SK-N-SH (cell line): ENCODE data around the gene CCL22. TPM values are rescaled to one million over a fixed set of nuclear protein-coding genes. Genes with fewer than 3 reads are reported as not detected.

Experiments
- CTCF ChIA-PET: fragments of 300-600, 350-600 bp; formaldehyde crosslinking; extraction: SDS; loops from one replicate; lab custom pipeline; 2021; lab: Yijun Ruan, JAX
- POLR2A ChIA-PET: fragments of 350-600 bp; sonication (Branson Sonifier 250); formaldehyde crosslinking; extraction: SDS; loops from one replicate; lab custom pipeline; 2020; ENCODE audit warnings: antibody characterized with exemption, inconsistent platforms; lab: Yijun Ruan, JAX
- DNase-seq: peaks from one replicate; pipeline ENCODE4 v3.0.0; 2012
- H2AFZ ChIP-seq: fragments of 200-600 bp; sonication (generic); 2 replicates; pipeline ENCODE4 v1.8.1; 2016; ENCODE audit warnings: antibody characterized with exemption, mild to moderate bottlenecking, low read depth
- H3F3A ChIP-seq: fragments of 200-600 bp; sonication (generic); replicated peaks from 2 replicates; pipeline ENCODE3; 2016; ENCODE audit warnings: antibody characterized with exemption, mild to moderate bottlenecking; ENCODE audit not compliant: insufficient read depth
- H3K27ac ChIP-seq, 2 experiments: fragments of 200-500 bp in 1 of 2; fragments of 200-600 bp in 1 of 2; sonication (Bioruptor generic) in 1 of 2; sonication (generic), shearing (Covaris generic) in 1 of 2; 2 replicates each; pipeline versions ENCODE4 v1.5.1 to v1.6.1; 2014 to 2016; ENCODE audit warnings: low read depth in 2 of 2, inconsistent platforms in 1 of 2, low read length in 1 of 2, mild to moderate bottlenecking in 1 of 2, mixed read lengths in 1 of 2
- H3K27me3 ChIP-seq: fragments of 200-600 bp; sonication (generic), shearing (Covaris generic); 2 replicates; pipeline ENCODE4 v1.6.1; 2016; ENCODE audit warnings: mixed run types; ENCODE audit not compliant: insufficient read depth
- H3K36me3 ChIP-seq, 2 experiments: fragments of 200-500 bp in 1 of 2; fragments of 200-600 bp in 1 of 2; sonication (Bioruptor generic) in 1 of 2; sonication (generic) in 1 of 2; replicated peaks in 1 of 2; 2 replicates each; pipeline versions ENCODE3 to v1.5.1; 2014 to 2016; ENCODE audit warnings: low read length in 1 of 2, mild to moderate bottlenecking in 1 of 2; ENCODE audit not compliant: insufficient read depth in 2 of 2, control insufficient read depth in 1 of 2
- H3K4me1 ChIP-seq, 2 experiments: fragments of 200-500 bp in 1 of 2; fragments of 200-600 bp in 1 of 2; sonication (Bioruptor generic) in 1 of 2; sonication (generic), shearing (Covaris generic) in 1 of 2; 2 replicates each; pipeline versions ENCODE4 v1.5.1 to v1.6.1; 2014 to 2016; ENCODE audit warnings: low read depth in 1 of 2, low read length in 1 of 2, mixed run types in 1 of 2; ENCODE audit not compliant: insufficient read depth in 2 of 2, control insufficient read depth in 1 of 2
- H3K4me2 ChIP-seq: fragments of 200-600 bp; sonication (generic), shearing (Covaris generic); 2 replicates; pipeline ENCODE4 v1.6.1; 2017; ENCODE audit warnings: mixed run types
- H3K4me3 ChIP-seq, 2 experiments: fragments of 200-500 bp in 1 of 2; fragments of 200-600 bp in 1 of 2; sonication (Bioruptor generic) in 1 of 2; sonication (generic), shearing (Covaris generic) in 1 of 2; 2 replicates each; pipeline versions ENCODE4 v1.5.1 to v1.8.1; 2014 to 2016; ENCODE audit warnings: low read depth in 2 of 2, inconsistent platforms in 1 of 2, low read length in 1 of 2, mild to moderate bottlenecking in 1 of 2, mixed read lengths in 1 of 2, moderate library complexity in 1 of 2
- H3K79me2 ChIP-seq: fragments of 200-600 bp; sonication (generic); 2 replicates; pipeline ENCODE4 v1.8.1; 2017; ENCODE audit warnings: mild to moderate bottlenecking; ENCODE audit not compliant: insufficient read depth
- H3K9ac ChIP-seq: fragments of 200-600 bp; sonication (generic); 2 replicates; pipeline ENCODE4 v1.6.1; 2017; ENCODE audit warnings: mixed run types
- H3K9me2 ChIP-seq: fragments of 200-600 bp; sonication (generic); 2 replicates; pipeline ENCODE4 v1.6.1; 2017; ENCODE audit warnings: mixed run types
- H3K9me3 ChIP-seq: fragments of 200-600 bp; sonication (generic); 2 replicates; pipeline ENCODE4 v1.6.1; 2017; ENCODE audit warnings: mixed run types, mild to moderate bottlenecking, moderate library complexity
- H4K20me1 ChIP-seq: fragments of 200-600 bp; sonication (generic); 2 replicates; pipeline ENCODE4 v1.6.1; 2017; ENCODE audit warnings: mild to moderate bottlenecking, mixed run types; ENCODE audit not compliant: insufficient read depth
- ELF1 ChIP-seq: IDR thresholded peaks from 2 replicates; pipeline ENCODE4 v1.4.0; 2012
- EZH2phosphoT487 ChIP-seq: fragments of 200-600 bp; sonication (generic); IDR thresholded peaks from 2 replicates; pipeline ENCODE4 v1.6.1; 2017; ENCODE audit warnings: low read depth, mixed run types, mild to moderate bottlenecking, antibody characterized with exemption, moderate library complexity, borderline replicate concordance
- FOSL2 ChIP-seq: IDR thresholded peaks from 2 replicates; pipeline ENCODE4 v1.4.0; 2012; ENCODE audit warnings: low read depth, mild to moderate bottlenecking, moderate library complexity, borderline replicate concordance
- FOXJ3 ChIP-seq: sonication (generic); formaldehyde crosslinking; IDR thresholded peaks from 2 replicates; pipeline ENCODE4 v1.5.1; 2020; ENCODE audit warnings: mild to moderate bottlenecking, missing genetic modification reagents
- FOXM1 ChIP-seq: IDR thresholded peaks from 2 replicates; pipeline ENCODE4 v1.4.0; 2012; ENCODE audit warnings: low read depth, mild to moderate bottlenecking
- JUND ChIP-seq: IDR thresholded peaks from 2 replicates; pipeline ENCODE4 v1.4.0; 2012
- MEF2A ChIP-seq: IDR thresholded peaks from 2 replicates; pipeline ENCODE4 v1.4.0; 2012; ENCODE audit warnings: low read depth, borderline replicate concordance
- NFIC ChIP-seq: IDR thresholded peaks from 2 replicates; pipeline ENCODE4 v1.4.0; 2012; ENCODE audit warnings: borderline replicate concordance
- NRF1 ChIP-seq: IDR thresholded peaks from 2 replicates; pipeline ENCODE4 v1.6.1; 2012; ENCODE audit warnings: low read depth, mild to moderate bottlenecking, low read length
- YY1 ChIP-seq: IDR thresholded peaks from 2 replicates; pipeline ENCODE4 v1.4.0; 2012; ENCODE audit warnings: low read depth, mild to moderate bottlenecking
- WGBS: methylation state at CpG from one replicate; pipeline ENCODE4 v1.1.6; 2017; ENCODE audit warnings: low lambda C conversion rate; 5-methylcytosine and 5-hydroxymethylcytosine counted together
- polyA plus RNA-seq, 3 experiments: library from polyadenylated mRNA; depleted of rRNA; stranded (reverse); fragments of >200 nt; gene quantifications; 2 replicates each; pipeline ENCODE4 v1.2.3, GENCODE V29; 2012
- TF ChIP-seq, protein P1 (sequence below): fragments of 150-350 bp; IDR thresholded peaks from 2 replicates; pipeline ENCODE4 v1.6.1; 2017; ENCODE audit warnings: antibody characterized with exemption, low read length, low read depth, borderline replicate concordance
- TF ChIP-seq, protein P2 (sequence below): IDR thresholded peaks from 2 replicates; pipeline ENCODE4 v1.6.1; 2012; ENCODE audit warnings: mild to moderate bottlenecking, low read depth, low read length, moderate library complexity
- TF ChIP-seq, protein P3 (sequence below): IDR thresholded peaks from 2 replicates; pipeline ENCODE4 v1.4.0; 2012; ENCODE audit warnings: low read depth, borderline replicate concordance

Gene CCL22
- polyA plus RNA-seq, 1 of the 3 experiments (the other 2 are of a cell fraction) = not detected

GRCh38 chr16:57401943-57402640 lies 43.5 kb downstream of the CCL22 start:
- Histone ChIP-seq H3K4me3 (no peak overlapping the region), H3F3A (no peaks in the 10 kb centered on the region), H3K36me3 (no peaks in the 10 kb centered on the region), H3K9me3 (no peaks in the 10 kb centered on the region), H3K9me2 (no peaks in the 10 kb centered on the region), H4K20me1 (no peaks in the 10 kb centered on the region), H3K79me2 (no peaks in the 10 kb centered on the region), H3K27me3 (no peaks in the 10 kb centered on the region), H2AFZ (no peak overlapping the region), H3K9ac (no peak overlapping the region), H3K4me2 (no peak overlapping the region), H3K27ac (no peak overlapping the region), H3K4me1 (no peaks in the 10 kb centered on the region)
- peak; percentile 1 for DNase-seq
- POLR2A ChIA-PET = interaction anchor here (0.7 kb wide), 1 partner anchor 54 kb away, joined by 5 read pairs; no protein-coding TSS in a partner anchor
- CTCF ChIA-PET = interaction anchor here (0.9 to 1.9 kb wide), 2 partner anchors 15 to 102 kb away, joined by 6 to 8 read pairs; no protein-coding TSS in a partner anchor
- TF ChIP-seq, protein P1, sequence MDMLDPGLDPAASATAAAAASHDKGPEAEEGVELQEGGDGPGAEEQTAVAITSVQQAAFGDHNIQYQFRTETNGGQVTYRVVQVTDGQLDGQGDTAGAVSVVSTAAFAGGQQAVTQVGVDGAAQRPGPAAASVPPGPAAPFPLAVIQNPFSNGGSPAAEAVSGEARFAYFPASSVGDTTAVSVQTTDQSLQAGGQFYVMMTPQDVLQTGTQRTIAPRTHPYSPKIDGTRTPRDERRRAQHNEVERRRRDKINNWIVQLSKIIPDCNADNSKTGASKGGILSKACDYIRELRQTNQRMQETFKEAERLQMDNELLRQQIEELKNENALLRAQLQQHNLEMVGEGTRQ = no peak
- TF ChIP-seq, protein P2, sequence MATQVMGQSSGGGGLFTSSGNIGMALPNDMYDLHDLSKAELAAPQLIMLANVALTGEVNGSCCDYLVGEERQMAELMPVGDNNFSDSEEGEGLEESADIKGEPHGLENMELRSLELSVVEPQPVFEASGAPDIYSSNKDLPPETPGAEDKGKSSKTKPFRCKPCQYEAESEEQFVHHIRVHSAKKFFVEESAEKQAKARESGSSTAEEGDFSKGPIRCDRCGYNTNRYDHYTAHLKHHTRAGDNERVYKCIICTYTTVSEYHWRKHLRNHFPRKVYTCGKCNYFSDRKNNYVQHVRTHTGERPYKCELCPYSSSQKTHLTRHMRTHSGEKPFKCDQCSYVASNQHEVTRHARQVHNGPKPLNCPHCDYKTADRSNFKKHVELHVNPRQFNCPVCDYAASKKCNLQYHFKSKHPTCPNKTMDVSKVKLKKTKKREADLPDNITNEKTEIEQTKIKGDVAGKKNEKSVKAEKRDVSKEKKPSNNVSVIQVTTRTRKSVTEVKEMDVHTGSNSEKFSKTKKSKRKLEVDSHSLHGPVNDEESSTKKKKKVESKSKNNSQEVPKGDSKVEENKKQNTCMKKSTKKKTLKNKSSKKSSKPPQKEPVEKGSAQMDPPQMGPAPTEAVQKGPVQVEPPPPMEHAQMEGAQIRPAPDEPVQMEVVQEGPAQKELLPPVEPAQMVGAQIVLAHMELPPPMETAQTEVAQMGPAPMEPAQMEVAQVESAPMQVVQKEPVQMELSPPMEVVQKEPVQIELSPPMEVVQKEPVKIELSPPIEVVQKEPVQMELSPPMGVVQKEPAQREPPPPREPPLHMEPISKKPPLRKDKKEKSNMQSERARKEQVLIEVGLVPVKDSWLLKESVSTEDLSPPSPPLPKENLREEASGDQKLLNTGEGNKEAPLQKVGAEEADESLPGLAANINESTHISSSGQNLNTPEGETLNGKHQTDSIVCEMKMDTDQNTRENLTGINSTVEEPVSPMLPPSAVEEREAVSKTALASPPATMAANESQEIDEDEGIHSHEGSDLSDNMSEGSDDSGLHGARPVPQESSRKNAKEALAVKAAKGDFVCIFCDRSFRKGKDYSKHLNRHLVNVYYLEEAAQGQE = peak; percentile 84
- TF ChIP-seq ELF1 = no peak
- no CpG with 5 or more reads among the region's 7 CpGs for WGBS

GRCh38 chr16:57403965-57404817 lies 45.6 kb downstream of the CCL22 start, which contains the start of gene CCL17:
CCL17 (plus strand) TSS chr16:57404767; CDS start chr16:57413933, 9,166 bp downstream.
- no peak within 1 kb of the TSS for H3K27ac ChIP-seq
- no peaks in the 10 kb centered on the region for H3K9me3 ChIP-seq
- H4K20me1 ChIP-seq = no peaks in the 10 kb centered on the region
- H3K27me3 ChIP-seq = no peaks in the 10 kb centered on the region
- H3K9ac ChIP-seq = no peak within 1 kb of the TSS
- H3F3A ChIP-seq = no peaks in the 10 kb centered on the region
- no peak for DNase-seq
- no peak within 1 kb of the TSS for H3K4me2 ChIP-seq
- ChIA-PET CTCF (interaction anchor here (0.6 to 3.2 kb wide), 4 partner anchors 13 to 251 kb away, joined by 3 to 15 read pairs (median 6); no protein-coding TSS in a partner anchor), POLR2A (interaction anchor here (0.6 kb wide), 1 partner anchor 218 kb away, joined by 5 read pairs; the partner anchor contains the start of genes PSME3IP1 and RSPRY1)
- H3K4me3 ChIP-seq = no peak within 1 kb of the TSS
- H3K9me2 ChIP-seq = no peaks in the 10 kb centered on the region
- no peaks in the 10 kb centered on the region for H3K36me3 ChIP-seq
- 82% methylated on average over 17 of the region's 17 CpGs for WGBS
- no peaks in the 10 kb centered on the region for H3K4me1 ChIP-seq
- H3K79me2 ChIP-seq = no peaks in the 10 kb centered on the region
- H2AFZ ChIP-seq = no peak within 1 kb of the TSS
- TF ChIP-seq, protein P2 = no peak
- no peak for TF ChIP-seq MEF2A
- no peak for TF ChIP-seq NFIC
- no peak for TF ChIP-seq FOXJ3 (CRISPR knock-in tag)
- TF ChIP-seq YY1 = no peak
- TF ChIP-seq EZH2phosphoT487 = no peak
- TF ChIP-seq, protein P3, sequence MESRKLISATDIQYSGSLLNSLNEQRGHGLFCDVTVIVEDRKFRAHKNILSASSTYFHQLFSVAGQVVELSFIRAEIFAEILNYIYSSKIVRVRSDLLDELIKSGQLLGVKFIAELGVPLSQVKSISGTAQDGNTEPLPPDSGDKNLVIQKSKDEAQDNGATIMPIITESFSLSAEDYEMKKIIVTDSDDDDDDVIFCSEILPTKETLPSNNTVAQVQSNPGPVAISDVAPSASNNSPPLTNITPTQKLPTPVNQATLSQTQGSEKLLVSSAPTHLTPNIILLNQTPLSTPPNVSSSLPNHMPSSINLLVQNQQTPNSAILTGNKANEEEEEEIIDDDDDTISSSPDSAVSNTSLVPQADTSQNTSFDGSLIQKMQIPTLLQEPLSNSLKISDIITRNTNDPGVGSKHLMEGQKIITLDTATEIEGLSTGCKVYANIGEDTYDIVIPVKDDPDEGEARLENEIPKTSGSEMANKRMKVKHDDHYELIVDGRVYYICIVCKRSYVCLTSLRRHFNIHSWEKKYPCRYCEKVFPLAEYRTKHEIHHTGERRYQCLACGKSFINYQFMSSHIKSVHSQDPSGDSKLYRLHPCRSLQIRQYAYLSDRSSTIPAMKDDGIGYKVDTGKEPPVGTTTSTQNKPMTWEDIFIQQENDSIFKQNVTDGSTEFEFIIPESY = no peak
- TF ChIP-seq JUND = no peak
- no peak for TF ChIP-seq FOSL2
- TF ChIP-seq FOXM1 = no peak
- TF ChIP-seq NRF1 = no peak
